Breast epithelium (tissue), 3 donors: ENCODE data around the gene KCNG1.

Experiments used
- CTCF ChIP-seq, 3 donors: fragments of 450-650 bp; IDR thresholded peaks; one replicate each; pipeline ENCODE4 v1.5.1; 2016 to 2017; ENCODE audit warnings: antibody characterized with exemption in 3 of 3, mild to moderate bottlenecking in 3 of 3, moderate library complexity in 3 of 3
- POLR2A ChIP-seq: fragments of 450-650 bp; IDR thresholded peaks from one replicate; pipeline ENCODE4 v1.6.1; 2016; ENCODE audit warnings: antibody characterized with exemption, mild to moderate bottlenecking, moderate library complexity
- POLR2AphosphoS5 ChIP-seq, 3 donors: sonication (generic); formaldehyde crosslinking; IDR thresholded peaks; one replicate each; pipeline ENCODE4 v1.6.1; 2017; ENCODE audit warnings: antibody characterized with exemption in 3 of 3

GRCh38 chr20:50957798-50958614 is 64.9 kb downstream of the KCNG1 start, which contains the start of gene DPM1:
- TF ChIP-seq POLR2A (peak; percentile 62), POLR2AphosphoS5 (IDR thresholded peaks at IDR 0.05) (peak; percentile 97 to 100 (median 98)), CTCF (IDR thresholded peaks at IDR 0.05) (no peak)
